CD4-positive, alpha-beta T cell treated with Interleukin-15 for 4 hours (primary cell): ENCODE data around the gene SRP9.
"Not testable (repeated sequence)": the region's sequence is repeated elsewhere in the genome, so short reads cannot be mapped to it uniquely, and the experiment has no call there.

Experiments used
- DNase-seq: peaks from one replicate; pipeline ENCODE4 v3.0.0-alpha.2; 2020; ENCODE audit warnings: low spot score

SRP9 gene

GRCh38 chr1:225755671-225756319 lies 21.8 kb upstream of the SRP9 start:
- no peak for DNase-seq

- DNase-seq = no peak
These were observed 19.5 kb upstream of the SRP9 start for GRCh38 chr1:225757927-225758656.

GRCh38 chr1:225759972-225760371 lies 17.7 kb upstream of the SRP9 start:
- DNase-seq = not testable (repeated sequence)

DNA sequence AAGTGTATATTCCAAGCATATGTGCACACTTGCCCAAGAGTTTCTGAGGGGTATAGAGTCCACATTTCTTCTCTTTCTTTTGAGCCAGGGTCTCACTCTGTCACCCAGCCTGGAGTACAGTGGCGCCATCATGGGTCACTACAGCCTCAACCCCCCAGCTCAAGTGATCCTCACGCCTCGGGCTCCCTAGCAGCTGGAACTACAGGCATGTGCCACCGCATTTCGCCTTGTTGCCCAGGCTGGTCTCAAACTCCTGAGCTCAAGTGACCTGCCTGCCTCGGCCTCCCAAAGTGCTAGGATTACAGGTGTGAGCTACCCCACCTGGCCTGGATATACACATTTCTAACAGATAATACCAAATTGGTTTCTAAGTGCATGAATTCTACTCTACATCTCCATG lies 17.1 kb upstream of the SRP9 start:
- DNase-seq = no peak

DNA sequence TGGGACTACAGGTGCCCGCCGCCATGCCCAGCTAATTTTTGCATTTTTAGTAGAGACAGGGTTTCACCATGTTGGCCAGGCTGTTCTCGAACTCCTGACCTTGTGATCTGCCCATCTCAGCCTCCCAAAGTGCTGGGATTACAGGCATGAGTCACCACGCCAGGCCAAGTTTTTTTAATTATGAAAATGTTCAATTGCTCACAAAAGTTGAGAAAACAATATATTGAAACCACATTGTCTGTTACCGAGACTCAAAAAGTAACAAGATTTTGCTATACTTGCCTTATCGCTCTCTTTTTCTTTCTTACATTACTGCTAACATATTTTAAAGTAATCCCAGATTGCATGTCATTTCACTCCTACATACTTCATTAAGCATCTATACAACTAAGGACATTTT lies 16.2 kb upstream of the SRP9 start:
- DNase-seq = not testable (repeated sequence)

GRCh38 chr1:225762002-225762441 lies 15.6 kb upstream of the SRP9 start:
- DNase-seq = no peak

- DNase-seq = no peak
These were observed 15.2 kb upstream of the SRP9 start for GRCh38 chr1:225762444-225762843.

GRCh38 chr1:225763716-225764548 lies 13.7 kb upstream of the SRP9 start:
- no peak for DNase-seq

GRCh38 chr1:225765982-225766674 lies 11.5 kb upstream of the SRP9 start:
- no peak for DNase-seq

DNA sequence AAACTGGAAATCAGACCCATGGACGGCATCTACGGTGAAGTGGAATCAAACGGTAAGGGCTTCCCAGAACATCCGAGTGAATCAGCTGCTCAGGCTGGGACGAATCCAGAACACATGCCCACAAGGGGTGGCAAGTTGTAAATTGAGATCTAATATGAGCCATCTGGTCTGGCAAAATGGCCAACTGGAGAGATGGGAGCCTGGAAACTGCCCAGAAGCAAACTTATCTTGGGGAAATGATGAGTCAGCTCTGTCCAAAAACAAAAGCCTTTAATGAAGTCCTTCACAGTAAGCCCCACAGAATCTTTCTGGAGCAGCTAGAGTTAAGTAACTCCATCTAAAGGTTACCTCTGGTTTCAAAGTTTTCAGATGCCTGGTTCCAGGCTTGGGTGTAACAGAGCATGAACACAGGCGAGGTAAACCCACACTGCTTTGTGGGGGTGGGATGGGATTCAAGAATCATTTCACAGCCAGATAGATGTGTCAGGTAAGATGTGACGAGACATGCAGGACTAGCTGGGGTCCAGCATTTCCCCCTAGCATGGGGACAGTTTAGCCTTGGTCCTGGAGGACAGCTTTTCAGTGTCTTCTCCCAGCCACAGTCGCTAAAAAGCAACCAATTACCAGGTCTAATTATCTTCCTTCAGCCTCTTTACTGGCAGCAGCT lies 10.5 kb upstream of the SRP9 start:
- no peak for DNase-seq

GRCh38 chr1:225767634-225768540 lies 9.7 kb upstream of the SRP9 start:
- DNase-seq = no peak

GRCh38 chr1:225768662-225769426 lies 8.8 kb upstream of the SRP9 start:
- DNase-seq = no peak

DNA sequence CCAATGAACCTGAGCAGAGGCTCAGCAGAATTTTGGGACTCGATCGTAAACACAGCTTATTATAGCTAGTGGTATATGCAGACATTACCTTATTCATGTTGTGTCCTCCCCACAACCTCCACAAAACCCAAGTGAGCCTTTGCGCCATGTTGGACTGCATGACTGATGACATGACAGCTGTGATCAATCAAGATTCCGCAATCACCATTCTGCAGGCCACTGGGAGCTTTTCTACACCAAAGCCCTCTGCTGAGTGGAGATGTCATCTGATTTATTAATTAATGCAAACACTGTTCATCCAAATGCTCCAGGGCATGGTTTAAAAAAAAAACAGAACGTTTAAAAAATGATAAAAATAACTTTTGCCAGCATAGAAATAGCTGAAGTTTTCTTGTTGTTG lies 7.9 kb upstream of the SRP9 start:
- no peak for DNase-seq

- DNase-seq = no peak
These were observed 6.9 kb upstream of the SRP9 start for GRCh38 chr1:225770561-225771248.

DNA sequence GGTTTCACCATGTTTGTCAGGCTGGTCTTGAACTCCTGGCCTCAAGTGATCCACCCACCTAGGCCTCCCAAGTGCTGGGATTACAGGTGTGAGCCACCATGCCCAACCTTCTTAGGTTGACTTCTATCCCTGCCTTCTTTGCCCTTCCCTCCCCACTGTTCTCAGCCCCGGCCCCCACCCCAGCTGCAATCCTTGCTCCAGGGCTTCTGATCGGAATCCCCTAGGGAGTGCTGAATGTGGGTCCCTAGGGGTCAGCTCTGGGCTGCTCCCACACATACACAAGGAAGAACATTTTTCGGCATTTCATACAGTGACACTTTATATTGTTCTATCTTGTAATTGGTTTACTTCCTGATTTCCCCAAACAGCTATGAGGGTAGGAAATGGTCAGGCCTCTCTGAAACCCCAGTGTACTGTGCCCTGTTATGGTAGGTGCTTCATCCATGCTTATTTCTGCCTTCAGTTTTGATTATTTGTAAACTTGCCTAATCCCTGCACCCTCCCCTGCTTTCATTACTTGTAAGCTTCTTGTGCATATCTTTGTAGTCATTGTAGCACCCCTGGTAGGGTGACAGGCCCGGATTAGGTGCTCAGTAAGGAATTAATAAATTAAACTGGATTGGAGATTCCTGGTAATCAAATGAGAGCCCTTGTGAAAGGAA lies 5.8 kb upstream of the SRP9 start:
- DNase-seq = no peak

DNA sequence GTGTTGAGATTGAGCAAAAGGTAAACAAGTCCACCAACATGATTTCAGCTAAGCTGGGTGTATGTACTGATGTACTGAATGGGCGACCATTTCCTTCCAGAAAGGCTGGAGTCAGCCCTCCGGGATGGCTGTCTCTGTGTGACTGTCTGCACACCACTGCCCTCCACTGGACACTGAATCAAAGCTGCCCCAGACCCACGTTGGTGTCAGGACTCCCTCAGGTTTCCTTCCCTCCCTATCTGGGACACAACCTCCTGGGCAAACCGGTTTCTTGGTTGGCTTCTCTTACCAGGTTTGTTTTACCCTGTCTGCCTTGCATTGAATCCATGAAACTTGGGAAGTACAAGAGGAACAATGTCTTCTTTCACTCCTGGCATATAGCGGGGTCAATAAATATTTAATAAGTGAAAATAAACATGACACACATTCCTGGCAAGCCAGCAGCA lies 5.3 kb upstream of the SRP9 start:
- peak; percentile 16 for DNase-seq

DNA sequence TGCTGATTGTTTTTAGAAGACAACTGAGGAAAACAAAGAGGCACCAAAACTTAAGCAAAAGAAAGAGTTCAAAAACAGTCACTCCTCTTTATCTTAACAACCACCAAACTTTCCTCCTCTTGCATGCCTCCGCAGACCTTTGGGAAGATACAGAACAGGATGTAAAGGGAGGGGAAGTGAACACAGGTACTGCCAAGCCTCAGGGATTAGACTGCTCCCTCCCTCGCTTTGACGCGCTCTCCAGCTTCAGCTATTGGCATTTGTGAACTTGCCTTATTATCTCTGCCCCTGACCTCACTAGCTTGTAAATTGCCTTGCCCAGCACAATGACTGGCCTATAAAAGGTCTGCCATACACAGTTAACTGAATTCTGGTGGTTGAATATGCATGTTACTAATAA lies 4.8 kb upstream of the SRP9 start:
- no peak for DNase-seq

DNA sequence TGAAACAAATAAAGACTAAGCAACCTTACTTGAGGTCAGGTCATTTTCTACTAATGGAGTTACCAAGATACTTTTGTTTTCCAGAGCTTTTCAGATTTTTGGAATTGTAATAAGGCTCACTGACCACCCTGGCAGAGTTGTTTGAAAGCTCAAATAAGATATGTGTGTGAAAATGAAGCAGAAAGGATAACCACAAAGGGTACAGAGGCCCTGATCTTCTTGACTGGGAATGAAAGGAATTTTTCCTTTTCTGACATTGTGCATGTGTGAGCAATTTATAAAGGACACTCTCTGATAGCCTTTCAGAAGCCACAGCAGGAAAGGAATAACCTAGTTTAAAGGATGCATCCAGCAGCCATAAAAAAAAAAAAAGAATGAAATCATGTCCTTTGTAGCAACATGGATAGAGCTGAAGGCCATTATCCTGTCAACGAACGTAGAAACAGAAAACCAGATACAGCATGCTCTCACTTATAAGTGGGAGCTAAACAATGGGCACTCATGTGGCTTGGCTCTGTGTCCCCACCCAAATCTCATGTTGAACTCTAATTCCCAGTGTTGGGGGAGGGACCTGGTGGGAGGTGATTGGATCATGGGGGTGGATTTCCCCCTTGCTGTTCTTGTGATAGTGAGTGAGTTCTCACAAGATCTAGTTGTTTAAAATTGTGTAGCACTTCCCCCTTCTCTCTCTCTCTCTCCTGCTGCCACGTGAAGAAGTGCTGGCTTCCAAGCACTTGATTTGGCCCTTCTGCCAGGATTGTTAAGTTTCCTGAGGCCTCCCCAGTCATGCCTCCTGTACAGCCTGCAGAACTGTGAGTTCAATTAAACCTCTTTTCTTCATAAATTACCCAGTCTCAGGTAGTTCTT lies 3.1 kb upstream of the SRP9 start:
- no peak for DNase-seq
